A673 (cell line): ENCODE results near the gene DUS1L. TPM values are rescaled to one million over a fixed set of nuclear protein-coding genes. Genes with fewer than 3 reads are reported as not detected.
A peak's percentile ranks its signal among the peaks of the same experiment; 100 is the strongest.

Experiments used
- BruUV-seq: library from RNA; stranded (reverse); fragments of 400-500 nt; replicated peaks from 2 replicates; lab custom pipeline; 2021; lab: Mats Ljungman, UMichigan
- CTCF ChIA-PET: fragments of 300-600 bp; sonication (Branson Sonifier 250); formaldehyde crosslinking; loops from one replicate; lab custom pipeline; 2022; ENCODE audit warnings: antibody characterized with exemption; lab: Charles Lee
- POLR2A ChIA-PET: fragments of 300-600 bp; sonication (Branson Sonifier 250); formaldehyde crosslinking; loops from one replicate; lab custom pipeline; 2022; ENCODE audit warnings: antibody characterized with exemption; ENCODE audit not compliant: low non-redundant PET; lab: Charles Lee
- DNase-seq: peaks from one replicate; pipeline ENCODE4 v3.0.0-alpha.2; 2015; ENCODE audit warnings: low spot score
- H3K27ac ChIP-seq: fragments of 200-600 bp; sonication (generic); 2 replicates; pipeline ENCODE4 v1.5.1; 2016; ENCODE audit warnings: mixed run types, low read depth, mild to moderate bottlenecking, mixed read lengths, antibody characterized with exemption, low read length; ENCODE audit not compliant: poor library complexity, severe bottlenecking
- H3K27me3 ChIP-seq: fragments of 200-600 bp; sonication (generic); replicated peaks from 2 replicates; pipeline ENCODE4 v1.6.1; 2017; ENCODE audit warnings: mixed run types, low read depth, mild to moderate bottlenecking, mixed read lengths, antibody characterized with exemption, low read length; ENCODE audit not compliant: insufficient read depth, poor library complexity
- H3K36me3 ChIP-seq: fragments of 200-600 bp; sonication (generic); 2 replicates; pipeline ENCODE4 v1.6.1; 2016; ENCODE audit warnings: mixed run types, mild to moderate bottlenecking, mixed read lengths, antibody characterized with exemption, low read length; ENCODE audit not compliant: insufficient read depth, poor library complexity, severe bottlenecking
- H3K4me1 ChIP-seq: fragments of 200-600 bp; sonication (generic); 2 replicates; pipeline ENCODE4 v1.6.1; 2017; ENCODE audit warnings: mixed run types, mild to moderate bottlenecking, mixed read lengths, antibody characterized with exemption, low read length; ENCODE audit not compliant: insufficient read depth, poor library complexity, severe bottlenecking
- H3K4me3 ChIP-seq: fragments of 200-600 bp; sonication (generic); 2 replicates; pipeline ENCODE4 v1.5.1; 2016; ENCODE audit warnings: low read depth, mixed run types, mild to moderate bottlenecking, mixed read lengths, low read length; ENCODE audit not compliant: poor library complexity, severe bottlenecking
- H3K9me3 ChIP-seq: fragments of 200-600 bp; sonication (generic); 2 replicates; pipeline ENCODE4 v1.6.1; 2016; ENCODE audit warnings: mixed run types, low read depth, mild to moderate bottlenecking, mixed read lengths, antibody characterized with exemption, low read length; ENCODE audit not compliant: poor library complexity, severe bottlenecking
- EZH2 ChIP-seq: fragments of 200-600 bp; sonication (generic); IDR thresholded peaks from 2 replicates; pipeline ENCODE4 v1.6.1; 2017; ENCODE audit warnings: borderline replicate concordance, low read depth, mild to moderate bottlenecking, mixed read lengths, antibody characterized with exemption, low read length; ENCODE audit not compliant: poor library complexity, severe bottlenecking
- intact Hi-C: fragments of 100-400 bp; cut with micrococcal nuclease; formaldehyde crosslinking; loops from one replicate; pipeline ENCODE4 v1.10.0; 2022; ENCODE audit not compliant: unreplicated experiment
- total RNA-seq: library from RNA; stranded (reverse); gene quantifications from 2 replicates; pipeline ENCODE4 v1.2.3, GENCODE V29; 2021
- TF ChIP-seq, protein P1 (sequence below): fragments of 300-800, 200-600 bp; sonication (generic); conservative IDR thresholded peaks from 2 replicates; pipeline ENCODE4 v1.5.1; 2017; ENCODE audit warnings: low read depth, mild to moderate bottlenecking, antibody characterized with exemption, low read length, moderate library complexity, mixed read lengths

The DUS1L gene
- total RNA-seq, 1 experiment from 2014 or later, result 143 TPM

- ChIA-PET POLR2A (no interaction called here), CTCF (no interaction called here)
- no peaks in the 10 kb centered on the region for H3K27me3 ChIP-seq
- DNase-seq, result no peak
- no peak overlapping the region for H3K4me3 ChIP-seq
- TF ChIP-seq EZH2, result no peak
- TF ChIP-seq, protein P1, sequence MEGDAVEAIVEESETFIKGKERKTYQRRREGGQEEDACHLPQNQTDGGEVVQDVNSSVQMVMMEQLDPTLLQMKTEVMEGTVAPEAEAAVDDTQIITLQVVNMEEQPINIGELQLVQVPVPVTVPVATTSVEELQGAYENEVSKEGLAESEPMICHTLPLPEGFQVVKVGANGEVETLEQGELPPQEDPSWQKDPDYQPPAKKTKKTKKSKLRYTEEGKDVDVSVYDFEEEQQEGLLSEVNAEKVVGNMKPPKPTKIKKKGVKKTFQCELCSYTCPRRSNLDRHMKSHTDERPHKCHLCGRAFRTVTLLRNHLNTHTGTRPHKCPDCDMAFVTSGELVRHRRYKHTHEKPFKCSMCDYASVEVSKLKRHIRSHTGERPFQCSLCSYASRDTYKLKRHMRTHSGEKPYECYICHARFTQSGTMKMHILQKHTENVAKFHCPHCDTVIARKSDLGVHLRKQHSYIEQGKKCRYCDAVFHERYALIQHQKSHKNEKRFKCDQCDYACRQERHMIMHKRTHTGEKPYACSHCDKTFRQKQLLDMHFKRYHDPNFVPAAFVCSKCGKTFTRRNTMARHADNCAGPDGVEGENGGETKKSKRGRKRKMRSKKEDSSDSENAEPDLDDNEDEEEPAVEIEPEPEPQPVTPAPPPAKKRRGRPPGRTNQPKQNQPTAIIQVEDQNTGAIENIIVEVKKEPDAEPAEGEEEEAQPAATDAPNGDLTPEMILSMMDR, result no peak
- peaks cover 99% of the 10 kb centered on the region for H3K36me3 ChIP-seq
- intact Hi-C loops, result no loop called here
- no peaks in the 10 kb centered on the region for H3K9me3 ChIP-seq
- H3K27ac ChIP-seq, result no peak overlapping the region
- H3K4me1 ChIP-seq, result no peaks in the 10 kb centered on the region
- TSS peak; percentile 2 for BruUV-seq
Observed at GRCh38 chr17:82084373-82085030, 18.9 kb upstream of the DUS1L start.

GRCh38 chr17:82083533-82084359 is 18.1 kb upstream of the DUS1L start:
- TF ChIP-seq, protein P1, result no peak
- no peak for TF ChIP-seq EZH2
- ChIA-PET POLR2A (no interaction called here), CTCF (no interaction called here)
- no TSS peak for BruUV-seq
- no peak for DNase-seq
- no peaks in the 10 kb centered on the region for H3K9me3 ChIP-seq
- no peak overlapping the region for H3K4me3 ChIP-seq
- no peak overlapping the region for H3K27ac ChIP-seq
- no peaks in the 10 kb centered on the region for H3K27me3 ChIP-seq
- no peaks in the 10 kb centered on the region for H3K4me1 ChIP-seq
- H3K36me3 ChIP-seq, result peaks cover 97% of the 10 kb centered on the region
- intact Hi-C loops, result no loop called here

DNA sequence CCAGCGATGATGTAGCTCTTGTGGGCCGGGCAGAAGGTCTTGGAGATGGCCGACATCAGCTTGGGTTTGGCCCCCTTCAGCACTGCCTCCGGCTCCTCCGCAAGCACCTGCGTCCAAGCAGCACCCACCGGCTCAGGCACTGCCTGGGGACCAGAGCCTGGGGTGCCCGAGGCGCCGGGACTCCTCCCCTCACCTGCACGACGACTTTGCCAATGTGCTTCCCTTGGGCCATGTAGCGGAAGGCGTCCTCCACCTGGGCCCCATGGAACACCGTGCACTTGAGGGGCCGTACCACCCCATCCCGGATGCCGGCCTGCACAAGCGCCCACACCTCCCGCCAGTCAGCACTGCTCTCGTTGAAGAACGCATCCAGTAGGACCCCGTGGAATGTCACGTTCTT is 17.4 kb upstream of the DUS1L start:
- Histone ChIP-seq H3K4me3 (no peak overlapping the region), H3K27me3 (no peaks in the 10 kb centered on the region), H3K36me3 (peaks cover 97% of the 10 kb centered on the region), H3K9me3 (no peaks in the 10 kb centered on the region), H3K4me1 (no peaks in the 10 kb centered on the region), H3K27ac (no peak overlapping the region)
- ChIA-PET POLR2A (no interaction called here), CTCF (no interaction called here)
- intact Hi-C loops, result no loop called here
- TF ChIP-seq EZH2, result no peak
- TF ChIP-seq, protein P1, result no peak
- BruUV-seq, result TSS peak; percentile 43
- DNase-seq, result no peak
